ENCODE results near the gene PRKG1.

- TF ChIP-seq CTCF (IDR thresholded peaks at IDR 0.05) = no peak
- TF ChIP-seq POLR2A (IDR thresholded peaks at IDR 0.05) = no peak
These were observed 1183.4 kb downstream of the PRKG1 start for GRCh38 chr10:52257692-52258075.
